RWPE1 (cell line): ENCODE results near the gene ANP32B.
A peak's percentile ranks its signal among the peaks of the same experiment; 100 is the strongest.
"Not testable (repeated sequence)": the region's sequence is repeated elsewhere in the genome, so short reads cannot be mapped to it uniquely, and the experiment has no call there.

Experiments used
- CTCF ChIA-PET: fragments of 350-600 bp; sonication (Branson Sonifier 250); formaldehyde crosslinking; extraction: SDS; loops from one replicate; lab custom pipeline; 2021; lab: Yijun Ruan, JAX
- POLR2A ChIA-PET: fragments of 400-600 bp; formaldehyde crosslinking; extraction: SDS; loops from one replicate; lab custom pipeline; 2020; ENCODE audit warnings: antibody characterized with exemption; ENCODE audit not compliant: low non-redundant PET; lab: Yijun Ruan, JAX
- DNase-seq: peaks from one replicate; pipeline ENCODE4 v3.0.0; 2012; ENCODE audit warnings: low spot score
- H3K27ac ChIP-seq: fragments of 450-650 bp; 2 replicates; pipeline ENCODE4 v1.5.1; 2017
- TF ChIP-seq, protein P1 (sequence below): fragments of 450-650 bp; conservative IDR thresholded peaks from 2 replicates; pipeline ENCODE4 v1.5.1; 2017; ENCODE audit warnings: low read depth, mild to moderate bottlenecking

ANP32B gene

DNA sequence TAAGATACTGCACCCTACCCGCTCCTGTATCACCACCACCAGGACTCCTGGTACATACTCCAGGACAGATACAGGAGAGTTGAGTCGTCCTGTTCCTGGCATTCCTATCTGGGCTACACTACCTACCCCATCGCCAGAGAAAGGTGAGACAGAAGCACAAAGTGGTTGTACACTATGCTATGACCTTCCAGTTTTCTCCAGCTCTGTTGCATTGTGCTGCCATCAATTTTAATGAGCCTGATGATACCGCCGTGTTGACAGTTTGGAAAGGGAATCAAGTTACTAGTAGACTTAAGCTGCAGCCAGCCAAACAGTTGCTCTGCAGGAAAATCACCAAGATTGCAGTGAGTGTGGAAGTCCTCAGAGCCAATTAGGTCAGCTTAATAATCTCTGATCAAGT, 35.2 kb downstream of the ANP32B start:
- TF ChIP-seq, protein P1, sequence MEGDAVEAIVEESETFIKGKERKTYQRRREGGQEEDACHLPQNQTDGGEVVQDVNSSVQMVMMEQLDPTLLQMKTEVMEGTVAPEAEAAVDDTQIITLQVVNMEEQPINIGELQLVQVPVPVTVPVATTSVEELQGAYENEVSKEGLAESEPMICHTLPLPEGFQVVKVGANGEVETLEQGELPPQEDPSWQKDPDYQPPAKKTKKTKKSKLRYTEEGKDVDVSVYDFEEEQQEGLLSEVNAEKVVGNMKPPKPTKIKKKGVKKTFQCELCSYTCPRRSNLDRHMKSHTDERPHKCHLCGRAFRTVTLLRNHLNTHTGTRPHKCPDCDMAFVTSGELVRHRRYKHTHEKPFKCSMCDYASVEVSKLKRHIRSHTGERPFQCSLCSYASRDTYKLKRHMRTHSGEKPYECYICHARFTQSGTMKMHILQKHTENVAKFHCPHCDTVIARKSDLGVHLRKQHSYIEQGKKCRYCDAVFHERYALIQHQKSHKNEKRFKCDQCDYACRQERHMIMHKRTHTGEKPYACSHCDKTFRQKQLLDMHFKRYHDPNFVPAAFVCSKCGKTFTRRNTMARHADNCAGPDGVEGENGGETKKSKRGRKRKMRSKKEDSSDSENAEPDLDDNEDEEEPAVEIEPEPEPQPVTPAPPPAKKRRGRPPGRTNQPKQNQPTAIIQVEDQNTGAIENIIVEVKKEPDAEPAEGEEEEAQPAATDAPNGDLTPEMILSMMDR = no peak
- POLR2A ChIA-PET = no interaction called here
- no peak overlapping the region for H3K27ac ChIP-seq
- CTCF ChIA-PET = interaction anchor here (1.0 kb wide), 1 partner anchor 15 kb away, joined by 3 read pairs; no protein-coding TSS in a partner anchor
- no peak for DNase-seq

DNA sequence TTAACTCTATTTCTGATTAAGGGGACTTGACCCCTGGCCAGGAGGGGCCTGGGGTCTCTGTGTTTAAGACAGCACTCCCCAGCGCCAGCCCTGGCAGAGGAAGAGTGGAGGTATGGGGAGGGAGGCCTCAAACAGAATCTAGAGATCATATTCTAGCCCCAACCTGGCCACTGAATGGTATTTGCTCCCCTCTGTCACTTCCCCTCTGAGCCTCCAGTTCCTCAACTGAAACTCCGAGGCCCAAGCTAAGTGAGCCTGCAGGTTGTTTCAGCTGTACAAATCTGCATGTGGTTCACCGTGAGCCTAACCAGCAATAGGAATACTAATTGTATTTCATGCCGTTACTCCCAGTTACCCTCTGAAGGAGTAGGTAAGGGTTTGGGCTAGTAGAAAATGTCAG, 36.0 kb downstream of the ANP32B start:
- ChIA-PET POLR2A (interaction anchor here (0.5 kb wide), 1 partner anchor 13 kb away, joined by 4 read pairs; no protein-coding TSS in a partner anchor), CTCF (interaction anchor here (1.0 kb wide), 1 partner anchor 16 kb away, joined by 3 read pairs; no protein-coding TSS in a partner anchor)

DNA sequence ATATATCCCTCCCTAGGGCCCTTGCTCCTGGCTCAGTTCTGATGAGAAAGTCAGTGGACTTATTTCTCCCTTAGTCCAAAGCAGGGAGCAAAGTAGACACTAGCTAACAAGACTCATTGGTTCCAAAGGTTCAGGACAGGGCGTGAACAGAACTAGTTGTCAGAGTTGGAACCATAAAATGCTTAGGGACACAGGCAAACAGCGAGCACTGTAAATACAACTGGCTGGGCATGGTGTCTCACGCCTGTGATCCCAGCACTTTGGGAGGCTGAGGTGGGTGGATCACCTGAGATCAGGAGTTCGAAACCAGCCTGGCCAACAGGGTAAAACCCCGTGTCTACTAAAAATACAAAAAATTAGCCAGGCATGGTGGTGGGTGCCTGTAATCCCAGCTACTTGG, 36.7 kb downstream of the ANP32B start:
- H3K27ac ChIP-seq, DNase-seq, CTCF ChIA-PET: not testable (repeated sequence)
- POLR2A ChIA-PET = interaction anchor here (0.5 to 1.2 kb wide), 2 partner anchors 14 to 36 kb away, joined by 4 read pairs; partner anchors contain the start of gene NANS

More for the DNA sequence above, 36.0 kb downstream of the ANP32B start:
- no peak for DNase-seq
- H3K27ac ChIP-seq = peak overlapping the region; percentile 1
- TF ChIP-seq, protein P1 = no peak

DNA sequence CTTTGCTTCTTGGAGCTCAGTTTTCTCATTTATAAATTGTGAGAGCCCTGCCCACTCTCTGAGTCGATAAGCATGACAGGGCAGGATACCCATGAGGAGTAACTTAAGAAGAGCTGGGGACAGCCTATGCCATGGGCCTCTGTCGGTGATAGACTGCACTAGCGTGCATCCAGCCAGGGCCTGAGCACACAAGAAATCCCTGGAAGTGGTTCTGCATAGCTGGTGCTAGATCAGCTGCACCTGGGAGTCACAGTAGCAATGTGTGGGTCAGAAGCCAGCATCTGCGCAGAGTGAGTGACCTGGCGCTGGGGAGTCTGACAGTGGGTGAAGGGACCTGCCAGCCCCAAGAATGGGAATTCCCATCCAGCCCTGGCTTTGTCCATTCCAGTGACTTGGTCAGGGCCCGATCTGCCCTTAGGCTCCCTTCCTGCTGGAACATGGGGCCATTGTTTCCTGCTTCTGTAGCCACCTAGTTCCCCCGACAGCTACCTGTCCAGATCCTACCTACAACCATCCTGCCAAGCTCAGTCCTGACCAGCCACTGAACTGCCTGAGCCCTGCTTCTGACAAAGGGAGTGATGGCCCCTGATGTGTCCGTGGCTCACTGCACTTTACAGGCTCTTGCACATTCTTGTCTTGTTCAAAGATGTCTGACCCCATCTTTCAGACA, 37.5 kb downstream of the ANP32B start:
- peak overlapping the region; percentile 39 for H3K27ac ChIP-seq
- ChIA-PET POLR2A (interaction anchor here (1.2 kb wide), 1 partner anchor 36 kb away, joined by 4 read pairs; the partner anchor contains the start of gene NANS), CTCF (interaction anchor here (0.6 to 1.3 kb wide), 3 partner anchors 14 to 98 kb away, joined by 3 to 4 read pairs (median 3); partner anchors contain the start of gene ANP32B)
- TF ChIP-seq, protein P1 = no peak
- no peak for DNase-seq

DNA sequence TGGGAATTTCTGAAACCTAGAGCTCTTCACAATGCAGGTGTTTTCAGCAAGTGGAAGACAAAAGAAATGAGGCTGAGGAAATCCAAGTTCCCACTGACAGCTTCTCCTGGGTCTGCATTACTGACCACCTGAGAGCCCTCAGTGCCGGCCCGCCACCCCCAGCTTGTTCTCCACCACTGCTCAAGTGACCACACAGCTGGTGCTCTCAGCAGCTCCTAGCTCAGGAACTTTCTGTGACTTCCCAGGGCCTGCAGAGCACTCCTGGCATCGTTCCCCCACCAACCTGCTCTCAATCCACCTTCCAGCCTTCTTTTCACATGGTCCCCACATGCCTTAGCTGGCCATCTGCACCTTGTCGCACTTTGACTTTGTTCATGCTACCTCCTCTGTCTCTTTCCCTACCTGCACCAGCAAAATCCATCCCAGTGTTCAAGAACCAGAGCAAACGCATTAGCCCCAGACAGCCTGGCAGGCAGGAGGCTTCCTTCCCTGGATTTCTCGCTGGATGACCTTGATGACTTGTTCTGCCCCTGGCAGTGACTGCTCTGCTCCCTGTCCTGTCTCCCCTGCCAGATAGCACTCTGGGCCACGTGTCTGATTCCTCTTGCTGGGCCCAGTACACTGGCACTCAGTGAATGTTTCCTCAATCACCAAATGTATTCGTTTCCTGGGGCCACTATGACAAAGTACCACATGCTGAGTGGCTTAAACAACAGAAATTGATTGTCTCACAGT, 38.3 kb downstream of the ANP32B start:
- ChIA-PET CTCF (interaction anchor here (1.1 to 1.3 kb wide), 2 partner anchors 13 to 98 kb away, joined by 3 to 4 read pairs; no protein-coding TSS in a partner anchor), POLR2A (no interaction called here)
- peak overlapping the region; percentile 39 for H3K27ac ChIP-seq

DNA sequence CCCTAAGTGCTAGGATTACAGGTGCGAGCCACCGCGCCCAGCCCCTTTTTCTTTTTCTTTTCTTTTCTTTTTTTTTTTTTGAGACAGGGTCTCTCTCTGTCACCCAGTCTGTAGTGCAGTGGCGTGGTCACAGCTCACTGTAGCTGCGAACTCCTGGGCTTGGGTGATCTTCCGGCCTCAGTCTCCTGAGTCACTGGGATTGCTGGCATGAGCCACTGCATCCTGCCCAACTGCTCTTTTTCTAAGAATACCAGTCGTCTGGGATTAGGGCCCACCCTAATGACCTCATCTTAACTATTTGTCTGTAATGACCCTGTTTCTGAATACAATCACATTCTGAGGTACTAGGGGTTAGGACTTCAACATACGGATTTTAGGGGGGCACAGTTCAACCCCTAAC, 39.3 kb downstream of the ANP32B start:
- DNase-seq = no peak
- peak overlapping the region; percentile 39 for H3K27ac ChIP-seq
- POLR2A ChIA-PET = no interaction called here
- CTCF ChIA-PET = interaction anchor here (0.6 to 1.3 kb wide), 2 partner anchors 12 to 32 kb away, joined by 3 read pairs; no protein-coding TSS in a partner anchor
- TF ChIP-seq, protein P1 = no peak

More for the DNA sequence above, 38.3 kb downstream of the ANP32B start:
- TF ChIP-seq, protein P1 = no peak
- no peak for DNase-seq
